Measurements from ENCODE around the gene GPSM1. TPM values are rescaled to one million over a fixed set of nuclear protein-coding genes. Genes with fewer than 3 reads are reported as not detected.

Gene GPSM1
- total RNA-seq, 4 donors from 2014 or later, result 10.0 to 14.9 (median 13.0) TPM

DNA sequence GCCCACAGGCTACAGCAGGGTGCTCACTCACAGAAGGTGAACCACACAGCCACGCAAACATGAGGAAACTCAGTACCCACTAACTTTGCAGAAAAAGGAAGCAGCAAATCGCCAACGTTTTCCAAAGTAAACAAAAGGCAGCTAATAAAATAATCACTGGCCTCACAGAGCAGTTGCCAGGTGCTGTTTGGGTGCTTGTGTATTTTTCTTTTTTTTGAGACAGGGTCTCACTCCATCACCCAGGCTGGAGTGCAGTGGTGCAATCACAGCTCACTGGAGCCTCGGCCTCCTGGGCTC, 68.8 kb downstream of the GPSM1 start:
- WGBS, 2 donors (ENCODE audit: low coverage in 1 of 2), result 50 to 83% methylated on average over 1 to 3 of the region's 4 CpGs
- Histone ChIP-seq H3K27me3 (no peaks in the 10 kb centered on the region), H3K9me3 (no peaks in the 10 kb centered on the region), H3K27ac (no peak overlapping the region), H3K36me3 (peaks cover 0 to 73% of the 10 kb centered on the region in 2 donors), H3K4me1 (peaks cover 0 to 28% (median 15%) of the 10 kb centered on the region in 3 donors), H3K4me3 (no peak overlapping the region)
- TF ChIP-seq POLR2A (IDR thresholded peaks at IDR 0.05), result no peak
- TF ChIP-seq, protein P1, sequence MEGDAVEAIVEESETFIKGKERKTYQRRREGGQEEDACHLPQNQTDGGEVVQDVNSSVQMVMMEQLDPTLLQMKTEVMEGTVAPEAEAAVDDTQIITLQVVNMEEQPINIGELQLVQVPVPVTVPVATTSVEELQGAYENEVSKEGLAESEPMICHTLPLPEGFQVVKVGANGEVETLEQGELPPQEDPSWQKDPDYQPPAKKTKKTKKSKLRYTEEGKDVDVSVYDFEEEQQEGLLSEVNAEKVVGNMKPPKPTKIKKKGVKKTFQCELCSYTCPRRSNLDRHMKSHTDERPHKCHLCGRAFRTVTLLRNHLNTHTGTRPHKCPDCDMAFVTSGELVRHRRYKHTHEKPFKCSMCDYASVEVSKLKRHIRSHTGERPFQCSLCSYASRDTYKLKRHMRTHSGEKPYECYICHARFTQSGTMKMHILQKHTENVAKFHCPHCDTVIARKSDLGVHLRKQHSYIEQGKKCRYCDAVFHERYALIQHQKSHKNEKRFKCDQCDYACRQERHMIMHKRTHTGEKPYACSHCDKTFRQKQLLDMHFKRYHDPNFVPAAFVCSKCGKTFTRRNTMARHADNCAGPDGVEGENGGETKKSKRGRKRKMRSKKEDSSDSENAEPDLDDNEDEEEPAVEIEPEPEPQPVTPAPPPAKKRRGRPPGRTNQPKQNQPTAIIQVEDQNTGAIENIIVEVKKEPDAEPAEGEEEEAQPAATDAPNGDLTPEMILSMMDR (IDR thresholded peaks at IDR 0.05), result no peak
- no peak for TF ChIP-seq POLR2AphosphoS5 (IDR thresholded peaks at IDR 0.05)
- TF ChIP-seq EP300 (IDR thresholded peaks at IDR 0.05), result no peak
- no peak for ATAC-seq

DNA sequence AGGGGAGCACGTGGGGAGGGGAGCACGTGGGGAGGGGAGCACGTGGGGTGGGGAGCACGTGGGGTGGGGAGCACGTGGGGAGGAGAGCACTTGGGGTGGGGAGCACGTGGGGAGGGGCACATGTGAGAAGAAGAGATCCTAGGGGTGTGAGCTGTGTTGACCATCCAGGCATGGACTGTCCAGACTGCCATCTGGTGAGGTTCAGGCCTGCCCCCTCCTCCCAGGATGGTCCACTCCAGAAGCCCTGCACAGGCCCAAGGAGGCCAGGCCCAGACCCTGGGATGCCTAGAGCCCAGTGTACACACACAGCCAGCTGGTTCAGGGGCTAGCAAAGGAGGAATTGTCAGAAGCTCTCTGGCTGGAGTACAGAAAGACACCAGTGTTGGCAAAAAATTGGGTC, 70.3 kb downstream of the GPSM1 start:
- no peak overlapping the region for H3K27ac ChIP-seq
- 35% methylated on average over 2 of the region's 6 CpGs; no CpG with 5 or more reads in 1 of the 2 donors for WGBS, 2 donors (ENCODE audit: low coverage in 1 of 2)
- H3K4me3 ChIP-seq, result no peak overlapping the region
- TF ChIP-seq EP300 (IDR thresholded peaks at IDR 0.05) (no peak), POLR2A (IDR thresholded peaks at IDR 0.05) (no peak), POLR2AphosphoS5 (IDR thresholded peaks at IDR 0.05) (no peak)
- TF ChIP-seq, protein P1 (IDR thresholded peaks at IDR 0.05), result no peak
- H3K27me3 ChIP-seq, result no peaks in the 10 kb centered on the region
- H3K4me1 ChIP-seq, result peaks cover 0 to 28% (median 15%) of the 10 kb centered on the region in 3 donors
- no peaks in the 10 kb centered on the region for H3K9me3 ChIP-seq
- no peak for ATAC-seq
- peaks cover 0 to 71% of the 10 kb centered on the region in 2 donors for H3K36me3 ChIP-seq

- peaks cover 0 to 28% (median 15%) of the 10 kb centered on the region in 3 donors for H3K4me1 ChIP-seq
- WGBS, 2 donors (ENCODE audit: low coverage in 1 of 2), result 82% methylated on average over 5 of the region's 12 CpGs; no CpG with 5 or more reads in 1 of the 2 donors
Measured at GRCh38 chr9:136398286-136398685, 70.9 kb downstream of the GPSM1 start.

GRCh38 chr9:136399176-136400037, 72.1 kb downstream of the GPSM1 start:
- Histone ChIP-seq H3K27me3 (no peaks in the 10 kb centered on the region), H3K9me3 (no peaks in the 10 kb centered on the region), H3K4me3 (peak overlapping the region; percentile 67 to 86), H3K36me3 (peaks cover 0 to 67% of the 10 kb centered on the region in 2 donors), H3K4me1 (peaks cover 0 to 28% (median 15%) of the 10 kb centered on the region in 3 donors), H3K27ac (peak overlapping the region in 3 of 4 donors; percentile 25 to 74 (median 56))
- no peak for ATAC-seq
- no peak for TF ChIP-seq POLR2AphosphoS5 (IDR thresholded peaks at IDR 0.05)
- TF ChIP-seq EP300 (IDR thresholded peaks at IDR 0.05), result no peak
- TF ChIP-seq, protein P1 (IDR thresholded peaks at IDR 0.05), result no peak
- TF ChIP-seq POLR2A (IDR thresholded peaks at IDR 0.05), result no peak
- WGBS, 2 donors (ENCODE audit: low coverage in 1 of 2), result 2% methylated on average over 10 of the region's 67 CpGs; no CpG with 5 or more reads in 1 of the 2 donors

More at GRCh38 chr9:136398286-136398685, 70.9 kb downstream of the GPSM1 start:
- Histone ChIP-seq H3K4me3 (no peak overlapping the region), H3K9me3 (no peaks in the 10 kb centered on the region), H3K36me3 (peaks cover 0 to 67% of the 10 kb centered on the region in 2 donors), H3K27ac (no peak overlapping the region), H3K27me3 (no peaks in the 10 kb centered on the region)
- no peak for TF ChIP-seq EP300 (IDR thresholded peaks at IDR 0.05)
- no peak for TF ChIP-seq POLR2A (IDR thresholded peaks at IDR 0.05)
- no peak for TF ChIP-seq POLR2AphosphoS5 (IDR thresholded peaks at IDR 0.05)
- TF ChIP-seq, protein P1 (IDR thresholded peaks at IDR 0.05), result no peak
- ATAC-seq, result no peak
